Hematopoietic multipotent progenitor cell (in vitro differentiated cells): ENCODE results near the gene KPNA5. TPM values are rescaled to one million over a fixed set of nuclear protein-coding genes. Genes with fewer than 3 reads are reported as not detected.

Experiments
- DNase-seq, 3 donors: peaks; one replicate each; pipeline ENCODE4 v3.0.0-alpha.2; 2011 to 2015; ENCODE audit warnings: low read depth in 2 of 3, low spot score in 2 of 3
- total RNA-seq: library from RNA; depleted of rRNA; stranded (reverse); fragments of >200 nt; gene quantifications from one replicate; pipeline ENCODE4 v1.2.3, GENCODE V29; 2012

The KPNA5 gene
- total RNA-seq, 1 donor: 6.2 TPM

- DNase-seq: no peak
Measured at GRCh38 chr6:116773886-116774285, 92.9 kb downstream of the KPNA5 start.

- DNase-seq: peak in 2 of 3 donors; percentile 22 to 55
Measured at GRCh38 chr6:116779573-116780164, 98.7 kb downstream of the KPNA5 start.

GRCh38 chr6:116783852-116784251, 102.8 kb downstream of the KPNA5 start:
- no peak for DNase-seq

Other genes with a start within 250 kb of the KPNA5 start
- 77.8 TPM for gene CALHM6, start 219.8 kb upstream of the KPNA5 start, total RNA-seq
- gene CALHM5, start 169.6 kb upstream of the KPNA5 start, total RNA-seq: under 0.01 TPM
- not detected for gene TRAPPC3L, start 135.5 kb upstream of the KPNA5 start, total RNA-seq
- not detected for gene CALHM4, start 127.5 kb upstream of the KPNA5 start, total RNA-seq
- 16.2 TPM for gene RWDD1, start 109.7 kb upstream of the KPNA5 start, total RNA-seq
- 1.3 TPM for gene RSPH4A, start 64.7 kb upstream of the KPNA5 start, total RNA-seq
- gene ZUP1, start 12.4 kb upstream of the KPNA5 start, total RNA-seq: 4.6 TPM
- not detected for gene FAM162B, start 84.5 kb downstream of the KPNA5 start, total RNA-seq
- gene GPRC6A, start 147.9 kb downstream of the KPNA5 start, total RNA-seq: not detected
- gene RFX6, start 196.0 kb downstream of the KPNA5 start, total RNA-seq: not detected